Colonic mucosa (tissue), 4 donors: ENCODE measurements around the gene ANO2. TPM values are rescaled to one million over a fixed set of nuclear protein-coding genes. Genes with fewer than 3 reads are reported as not detected.

ENCODE experiments used
- DNase-seq: peaks from one replicate; pipeline ENCODE4 v3.0.0-alpha.2; 2020
- H3K27ac ChIP-seq: fragments of 200-600 bp; one replicate; pipeline ENCODE4 v1.8.0; 2021
- H3K27me3 ChIP-seq: fragments of 200-600 bp; one replicate; pipeline ENCODE4 v1.8.0; 2021
- H3K36me3 ChIP-seq: fragments of 200-600 bp; one replicate; pipeline ENCODE4 v1.8.0; 2021
- H3K4me1 ChIP-seq: fragments of 200-600 bp; one replicate; pipeline ENCODE4 v1.8.0; 2021; ENCODE audit warnings: mild to moderate bottlenecking
- H3K4me3 ChIP-seq: fragments of 200-600 bp; one replicate; pipeline ENCODE4 v1.8.0; 2021
- H3K9ac ChIP-seq, 2 donors: one replicate each; pipeline ENCODE4 v1.7.0; 2013; ENCODE audit warnings: control low read depth in 2 of 2, low read depth in 2 of 2, low read length in 2 of 2
- H3K9me3 ChIP-seq: fragments of 200-600 bp; one replicate; pipeline ENCODE4 v1.8.0; 2021
- CTCF ChIP-seq: fragments of 200-600 bp; IDR thresholded peaks from one replicate; pipeline ENCODE4 v1.8.0; 2022; ENCODE audit warnings: antibody characterized with exemption, mild to moderate bottlenecking
- intact Hi-C: fragments of 100-400 bp; cut with DNase I; formaldehyde crosslinking; loops from one replicate; pipeline ENCODE4 v1.14.1; 2022
- total RNA-seq, 2 donors: library from RNA; stranded (reverse); fragmentation: NEBNext Ultra II Directional in 1 of 2; extraction: Animal tissue kit (Norgen Biotek cat#: 25700) in 1 of 2; gene quantifications; one replicate each; pipeline ENCODE4 v1.2.1, GENCODE V29; 2021
- donor health status: healthy.
- donor health status: DM: no; HTN: no; CAD: no.
- donor health status: DM: no; HTN: no; CAD: no.

Gene ANO2
- total RNA-seq, 2 donors from 2014 or later = 1.1 to 2.2 TPM

- no peak for DNase-seq
- Histone ChIP-seq H3K9ac (no peak overlapping the region), H3K4me3 (no peak overlapping the region), H3K36me3 (no peaks in the 10 kb centered on the region), H3K9me3 (no peaks in the 10 kb centered on the region), H3K27me3 (no peaks in the 10 kb centered on the region), H3K4me1 (no peaks in the 10 kb centered on the region), H3K27ac (no peak overlapping the region)
- intact Hi-C loops = no loop called here
- no peak for TF ChIP-seq CTCF
Observed at GRCh38 chr12:5746917-5747316, 198.1 kb downstream of the ANO2 start.

- no peaks in the 10 kb centered on the region for H3K36me3 ChIP-seq
- H3K4me3 ChIP-seq = no peak overlapping the region
- no peak overlapping the region for H3K27ac ChIP-seq
- no peaks in the 10 kb centered on the region for H3K4me1 ChIP-seq
- intact Hi-C loops = no loop called here
- H3K9me3 ChIP-seq = no peaks in the 10 kb centered on the region
- no peak for TF ChIP-seq CTCF
- H3K9ac ChIP-seq = no peak overlapping the region
- no peak for DNase-seq
- H3K27me3 ChIP-seq = no peaks in the 10 kb centered on the region
Observed at GRCh38 chr12:5746036-5746908, 198.8 kb downstream of the ANO2 start.

GRCh38 chr12:5745251-5745888 is 199.7 kb downstream of the ANO2 start:
- H3K9me3 ChIP-seq = no peaks in the 10 kb centered on the region
- no peaks in the 10 kb centered on the region for H3K36me3 ChIP-seq
- TF ChIP-seq CTCF = peak; percentile 75
- H3K4me3 ChIP-seq = no peak overlapping the region
- no peaks in the 10 kb centered on the region for H3K27me3 ChIP-seq
- no peak overlapping the region for H3K9ac ChIP-seq
- DNase-seq = peak; percentile 77
- intact Hi-C loops = no loop called here
- H3K4me1 ChIP-seq = no peaks in the 10 kb centered on the region
- H3K27ac ChIP-seq = no peak overlapping the region

- intact Hi-C loops = no loop called here
- no peak overlapping the region for H3K9ac ChIP-seq
- no peak overlapping the region for H3K27ac ChIP-seq
- H3K4me1 ChIP-seq = no peaks in the 10 kb centered on the region
- H3K9me3 ChIP-seq = no peaks in the 10 kb centered on the region
- H3K4me3 ChIP-seq = no peak overlapping the region
- H3K27me3 ChIP-seq = no peaks in the 10 kb centered on the region
- H3K36me3 ChIP-seq = no peaks in the 10 kb centered on the region
- no peak for TF ChIP-seq CTCF
- DNase-seq = no peak
Observed at GRCh38 chr12:5742258-5742657, 202.8 kb downstream of the ANO2 start.

GRCh38 chr12:5739917-5740316 is 205.1 kb downstream of the ANO2 start:
- no peak for DNase-seq
- H3K27ac ChIP-seq = no peak overlapping the region
- H3K4me3 ChIP-seq = no peak overlapping the region
- no peaks in the 10 kb centered on the region for H3K9me3 ChIP-seq
- intact Hi-C loops = no loop called here
- TF ChIP-seq CTCF = no peak
- no peaks in the 10 kb centered on the region for H3K36me3 ChIP-seq
- no peak overlapping the region for H3K9ac ChIP-seq
- no peaks in the 10 kb centered on the region for H3K4me1 ChIP-seq
- no peaks in the 10 kb centered on the region for H3K27me3 ChIP-seq
